A673 (cell line): Measurements from ENCODE around the gene NCOA7.

ENCODE experiments used
- CTCF ChIP-seq: fragments of 300-800, 200-600 bp; sonication (generic); conservative IDR thresholded peaks from 2 replicates; pipeline ENCODE4 v1.5.1; 2017; ENCODE audit warnings: low read depth, mild to moderate bottlenecking, antibody characterized with exemption, low read length, moderate library complexity, mixed read lengths
- EZH2 ChIP-seq: fragments of 200-600 bp; sonication (generic); IDR thresholded peaks from 2 replicates; pipeline ENCODE4 v1.6.1; 2017; ENCODE audit warnings: borderline replicate concordance, low read depth, mild to moderate bottlenecking, mixed read lengths, antibody characterized with exemption, low read length; ENCODE audit not compliant: poor library complexity, severe bottlenecking

GRCh38 chr6:125923366-125923877 lies 132.7 kb downstream of the NCOA7 start:
- TF ChIP-seq CTCF (no peak), EZH2 (no peak)
